B cell (primary cell): ENCODE data around the gene RALGAPA2. TPM values are rescaled to one million over a fixed set of nuclear protein-coding genes. Genes with fewer than 3 reads are reported as not detected.

Source experiments
- ATAC-seq: fragments of 200-7000 bp; cut with Tn5 transposase; one replicate; pipeline ENCODE4 v1.10.0; 2021; ENCODE audit warnings: low read depth, mild to moderate bottlenecking, moderate number of reproducible peaks, moderate library complexity
- CTCF ChIA-PET: fragments of 350-600 bp; sonication (Branson Sonifier 250); formaldehyde crosslinking; loops from one replicate; lab custom pipeline; 2021; ENCODE audit warnings: antibody characterized with exemption, inconsistent platforms; lab: Charles Lee
- POLR2A ChIA-PET: fragments of 350-600 bp; sonication (Branson Sonifier 250); formaldehyde crosslinking; loops from one replicate; lab custom pipeline; 2021; ENCODE audit warnings: antibody characterized with exemption; lab: Charles Lee
- DNase-seq: peaks from one replicate; pipeline ENCODE4 v3.0.0; 2013
- H2AFZ ChIP-seq: 2 replicates; pipeline ENCODE4 v1.6.1; 2012; ENCODE audit warnings: mild to moderate bottlenecking, low read depth, low read length; ENCODE audit not compliant: insufficient read depth, poor library complexity, severe bottlenecking
- H3K27ac ChIP-seq, 2 donors: 1 replicate in 1 of 2; 2 replicates in 1 of 2; pipeline ENCODE4 v1.5.1; 2012 to 2013; ENCODE audit warnings: low read length in 2 of 2, mild to moderate bottlenecking in 2 of 2, moderate library complexity in 1 of 2
- H3K27me3 ChIP-seq, 4 experiments: fragments of 200-600 bp in 1 of 4; sonication (generic) in 1 of 4; replicated peaks in 1 of 4; 1 replicate in 2 of 4; 2 replicates in 2 of 4; pipeline versions ENCODE4 v1.6.1 to v1.7.0; 2013 to 2016; ENCODE audit warnings: low read length in 3 of 4, mild to moderate bottlenecking in 2 of 4, mixed read lengths in 1 of 4, moderate library complexity in 1 of 4; ENCODE audit not compliant: insufficient read depth in 4 of 4, control insufficient read depth in 3 of 4; ENCODE audit errors: control extremely low read depth in 1 of 4
- H3K36me3 ChIP-seq, 2 experiments: replicated peaks in 1 of 2; 1 replicate in 1 of 2; 2 replicates in 1 of 2; pipeline versions ENCODE4 v1.6.1 to v1.7.1; 2013; ENCODE audit warnings: low read length in 1 of 2; ENCODE audit not compliant: insufficient read depth in 2 of 2, control insufficient read depth in 1 of 2; ENCODE audit errors: control extremely low read depth in 1 of 2, extremely low read depth in 1 of 2
- H3K4me1 ChIP-seq, 2 donors: fragments of 200-600 bp in 1 of 2; sonication (generic) in 1 of 2; 1 replicate in 1 of 2; 2 replicates in 1 of 2; pipeline versions ENCODE4 v1.5.1 to v1.6.1; 2013 to 2017; ENCODE audit warnings: low read length in 2 of 2; ENCODE audit not compliant: control insufficient read depth in 2 of 2, insufficient read depth in 2 of 2
- H3K4me2 ChIP-seq: replicated peaks from 2 replicates; pipeline ENCODE3; 2012; ENCODE audit warnings: mild to moderate bottlenecking, low read depth, low read length; ENCODE audit not compliant: poor library complexity, severe bottlenecking
- H3K4me3 ChIP-seq, 5 experiments: fragments of 200-600 bp in 1 of 5; sonication (generic) in 1 of 5; 1 replicate in 3 of 5; 2 replicates in 2 of 5; pipeline versions ENCODE4 v1.5.1 to v1.7.0; 2011 to 2016; ENCODE audit warnings: low read length in 4 of 5, mild to moderate bottlenecking in 4 of 5, low read depth in 2 of 5, control low read depth in 1 of 5, moderate library complexity in 1 of 5; ENCODE audit not compliant: insufficient read depth in 1 of 5; ENCODE audit errors: control extremely low read depth in 1 of 5, extremely low read depth in 1 of 5
- H3K79me2 ChIP-seq: fragments of 200-600 bp; sonication (generic); one replicate; pipeline ENCODE4 v1.6.0; 2016; ENCODE audit warnings: low read length; ENCODE audit not compliant: control insufficient read depth, insufficient read depth
- H3K9ac ChIP-seq: fragments of 200-600 bp; sonication (generic); 2 replicates; pipeline ENCODE4 v1.6.1; 2017; ENCODE audit warnings: mild to moderate bottlenecking, low read length, moderate library complexity
- H3K9me3 ChIP-seq, 3 donors: one replicate each; pipeline versions ENCODE4 v1.6.1 to v1.7.1; 2013; ENCODE audit warnings: low read length in 2 of 3; ENCODE audit not compliant: control insufficient read depth in 2 of 3, insufficient read depth in 1 of 3; ENCODE audit errors: control extremely low read depth in 1 of 3
- H4K20me1 ChIP-seq: 2 replicates; pipeline ENCODE4 v1.6.0; 2012; ENCODE audit warnings: mild to moderate bottlenecking, low read length; ENCODE audit not compliant: insufficient read depth, control insufficient read depth, poor library complexity, severe bottlenecking
- H3K27ac Mint-ChIP-seq: one replicate; pipeline ENCODE4 v1.8.0; 2021; ENCODE audit warnings: mixed read lengths
- H3K27me3 Mint-ChIP-seq: one replicate; pipeline ENCODE4 v1.8.0; 2021; ENCODE audit warnings: mixed read lengths
- H3K4me1 Mint-ChIP-seq: one replicate; pipeline ENCODE4 v1.8.0; 2021; ENCODE audit warnings: mixed read lengths
- H3K4me3 Mint-ChIP-seq: one replicate; pipeline ENCODE4 v1.8.0; 2021; ENCODE audit warnings: mixed read lengths
- H3K9me3 Mint-ChIP-seq: one replicate; pipeline ENCODE4 v1.8.0; 2022; ENCODE audit warnings: mixed read lengths; ENCODE audit not compliant: insufficient read depth
- EZH2 ChIP-seq: IDR thresholded peaks from 2 replicates; pipeline ENCODE4 v1.6.1; 2012; ENCODE audit warnings: borderline replicate concordance, low read depth, mild to moderate bottlenecking, moderate library complexity, low read length; ENCODE audit not compliant: insufficient read depth, poor library complexity, severe bottlenecking
- WGBS: methylation state at CpG from one replicate; pipeline ENCODE4 v1.1.5; 2013; ENCODE audit warnings: missing lambda C conversion rate; ENCODE audit not compliant: insufficient coverage; 5-methylcytosine and 5-hydroxymethylcytosine counted together
- intact Hi-C: fragments of 100-400 bp; cut with micrococcal nuclease; formaldehyde crosslinking; loops from one replicate; pipeline ENCODE4 v1.10.0; 2022
- polyA plus RNA-seq: library from polyadenylated mRNA; depleted of rRNA; stranded (reverse); fragments of >200 nt; gene quantifications from 2 replicates; pipeline ENCODE4 v1.2.3, GENCODE V29; 2012
- total RNA-seq, 2 donors: library from RNA; stranded (reverse); fragments of 120-200 nt in 1 of 2; gene quantifications; 1 replicate in 1 of 2; 2 replicates in 1 of 2; pipeline versions ENCODE4 v1.2.3 to v1.2.4, GENCODE V29; 2013 to 2022
- TF ChIP-seq, protein P1 (sequence below): fragments of 200-600 bp; IDR thresholded peaks from one replicate; pipeline ENCODE4 v1.8.0; 2022; ENCODE audit warnings: antibody characterized with exemption, mild to moderate bottlenecking

Gene RALGAPA2
- total and polyA plus RNA-seq, 2 donors (not counting 1 experiment from before 2014, with no cell fraction given), result 6.4 to 33.1 TPM

DNA sequence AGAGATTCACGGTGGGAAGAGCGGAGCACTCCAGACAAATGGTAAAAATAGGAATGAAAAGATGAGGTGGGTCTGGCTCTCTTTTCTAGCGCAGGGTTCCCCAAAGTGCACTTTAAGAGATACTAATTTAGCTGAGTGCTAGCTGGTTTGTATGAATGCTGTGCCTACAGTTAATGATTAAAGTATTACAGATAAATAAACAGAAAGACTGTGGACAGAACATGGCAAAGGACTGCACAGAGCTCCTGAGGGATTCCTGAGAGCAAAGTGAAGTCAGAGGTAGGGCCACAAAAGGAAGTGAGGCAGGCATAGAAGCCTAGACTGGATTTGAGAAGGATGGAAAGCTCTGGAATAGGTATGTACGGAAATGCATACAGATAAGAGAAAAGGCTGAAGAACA lies 230.0 kb downstream of the RALGAPA2 start:
- H3K9me3 ChIP-seq, result no peaks in the 10 kb centered on the region
- H3K36me3 ChIP-seq, result peaks cover 0 to 3% of the 10 kb centered on the region in 2 experiments
- no peak for TF ChIP-seq EZH2
- TF ChIP-seq, protein P1, sequence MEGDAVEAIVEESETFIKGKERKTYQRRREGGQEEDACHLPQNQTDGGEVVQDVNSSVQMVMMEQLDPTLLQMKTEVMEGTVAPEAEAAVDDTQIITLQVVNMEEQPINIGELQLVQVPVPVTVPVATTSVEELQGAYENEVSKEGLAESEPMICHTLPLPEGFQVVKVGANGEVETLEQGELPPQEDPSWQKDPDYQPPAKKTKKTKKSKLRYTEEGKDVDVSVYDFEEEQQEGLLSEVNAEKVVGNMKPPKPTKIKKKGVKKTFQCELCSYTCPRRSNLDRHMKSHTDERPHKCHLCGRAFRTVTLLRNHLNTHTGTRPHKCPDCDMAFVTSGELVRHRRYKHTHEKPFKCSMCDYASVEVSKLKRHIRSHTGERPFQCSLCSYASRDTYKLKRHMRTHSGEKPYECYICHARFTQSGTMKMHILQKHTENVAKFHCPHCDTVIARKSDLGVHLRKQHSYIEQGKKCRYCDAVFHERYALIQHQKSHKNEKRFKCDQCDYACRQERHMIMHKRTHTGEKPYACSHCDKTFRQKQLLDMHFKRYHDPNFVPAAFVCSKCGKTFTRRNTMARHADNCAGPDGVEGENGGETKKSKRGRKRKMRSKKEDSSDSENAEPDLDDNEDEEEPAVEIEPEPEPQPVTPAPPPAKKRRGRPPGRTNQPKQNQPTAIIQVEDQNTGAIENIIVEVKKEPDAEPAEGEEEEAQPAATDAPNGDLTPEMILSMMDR, result no peak
- H2AFZ ChIP-seq, result no peak overlapping the region
- Mint-ChIP-seq H3K27me3 (no peaks in the 10 kb centered on the region), H3K4me3 (no peak overlapping the region), H3K9me3 (no peaks in the 10 kb centered on the region), H3K4me1 (no peaks in the 10 kb centered on the region), H3K27ac (no peak overlapping the region)
- no peaks in the 10 kb centered on the region for H3K4me1 ChIP-seq
- DNase-seq (no peak), ATAC-seq (no peak)
- ChIA-PET CTCF (no interaction called here), POLR2A (no interaction called here)
- H3K4me2 ChIP-seq, result no peak overlapping the region
- H3K4me3 ChIP-seq, result no peak overlapping the region
- H3K27ac ChIP-seq, result no peak overlapping the region
- intact Hi-C loops, result no loop called here
- H3K9ac ChIP-seq, result no peak overlapping the region
- H3K27me3 ChIP-seq, result no peaks in the 10 kb centered on the region
- no peaks in the 10 kb centered on the region for H3K79me2 ChIP-seq
- 100% methylated on average over 2 of the region's 4 CpGs for WGBS
- no peaks in the 10 kb centered on the region for H4K20me1 ChIP-seq

GRCh38 chr20:20480689-20481088 lies 231.8 kb downstream of the RALGAPA2 start:
- Histone ChIP-seq H3K36me3 (no peaks in the 10 kb centered on the region), H3K4me1 (no peaks in the 10 kb centered on the region), H3K9ac (no peak overlapping the region), H4K20me1 (no peaks in the 10 kb centered on the region), H3K27me3 (no peaks in the 10 kb centered on the region), H3K4me3 (no peak overlapping the region), H3K4me2 (no peak overlapping the region), H3K9me3 (no peaks in the 10 kb centered on the region), H3K27ac (no peak overlapping the region), H2AFZ (no peak overlapping the region), H3K79me2 (no peaks in the 10 kb centered on the region)
- CTCF ChIA-PET, result no interaction called here
- H3K9me3 Mint-ChIP-seq, result no peaks in the 10 kb centered on the region
- WGBS, result 100% methylated on average over 2 of the region's 2 CpGs
- POLR2A ChIA-PET, result no interaction called here
- DNase-seq (no peak), ATAC-seq (no peak)
- H3K4me3 Mint-ChIP-seq, result no peak overlapping the region
- intact Hi-C loops, result no loop called here
- no peaks in the 10 kb centered on the region for H3K27me3 Mint-ChIP-seq
- TF ChIP-seq, protein P1, result no peak
- TF ChIP-seq EZH2, result no peak
- H3K27ac Mint-ChIP-seq, result no peak overlapping the region
- H3K4me1 Mint-ChIP-seq, result no peaks in the 10 kb centered on the region
